GM12878 (cell line): ENCODE data around the gene SRPK3. TPM values are rescaled to one million over a fixed set of nuclear protein-coding genes. Genes with fewer than 3 reads are reported as not detected.

Experiments used
- ATAC-seq: fragments of 200-7000 bp; cut with Tn5 transposase; 3 replicates; pipeline ENCODE4 v1.9.1; 2020; ENCODE audit warnings: mild to moderate bottlenecking, moderate library complexity
- BruUV-seq: library from RNA; stranded (reverse); fragments of 400-500 nt; replicated peaks from 2 replicates; lab custom pipeline; 2021; lab: Mats Ljungman, UMichigan
- CTCF ChIA-PET: fragments of 300-600 bp; sonication (Branson Sonifier 250); formaldehyde crosslinking; extraction: SDS; loops from one replicate; lab custom pipeline; 2021; ENCODE audit warnings: inconsistent platforms; lab: Yijun Ruan, JAX
- POLR2A ChIA-PET: fragments of 350-600 bp; formaldehyde crosslinking; extraction: SDS; loops from one replicate; lab custom pipeline; 2021; ENCODE audit warnings: inconsistent platforms; lab: Charles Lee
- RAD21 ChIA-PET: fragments of 300-600 bp; sonication (Branson Sonifier 250); formaldehyde crosslinking; loops from one replicate; lab custom pipeline; 2023; ENCODE audit warnings: antibody characterized with exemption; ENCODE audit not compliant: unreplicated experiment; lab: Charles Lee
- SMC1A ChIA-PET: fragments of 300-600 bp; sonication (Branson Sonifier 250); formaldehyde crosslinking; loops from one replicate; lab custom pipeline; 2023; ENCODE audit not compliant: unreplicated experiment, uncharacterized antibody; lab: Charles Lee
- DNase-seq: peaks from one replicate; pipeline ENCODE4 v3.0.0-alpha.2; 2011; ENCODE audit warnings: low read depth, low spot score
- FAIRE-seq: peaks from 3 replicates; lab custom pipeline; 2011; peaks lifted over from hg19 to GRCh38; lab: Jason Lieb, UNC
- H2AFZ ChIP-seq: 2 replicates; pipeline ENCODE4 v1.6.0; 2011; ENCODE audit warnings: low read depth, low read length, control low read depth; ENCODE audit not compliant: control insufficient read depth
- H3K27ac ChIP-seq: 2 replicates; pipeline ENCODE4 v1.5.1; 2011; ENCODE audit warnings: control low read depth; ENCODE audit not compliant: control insufficient read depth, insufficient read depth
- H3K27me3 ChIP-seq, 2 experiments: replicated peaks in 1 of 2; 2 replicates each; pipeline versions ENCODE4 v1.6.0 to v1.6.1; 2011; ENCODE audit warnings: low read length in 1 of 2; ENCODE audit not compliant: control insufficient read depth in 2 of 2, insufficient read depth in 2 of 2
- H3K36me3 ChIP-seq, 2 experiments: 2 replicates each; pipeline ENCODE4 v1.5.1; 2011; ENCODE audit warnings: low read length in 1 of 2; ENCODE audit not compliant: control insufficient read depth in 2 of 2, insufficient read depth in 2 of 2
- H3K4me1 ChIP-seq: 2 replicates; pipeline ENCODE4 v1.6.1; 2011; ENCODE audit warnings: mild to moderate bottlenecking, low read length, moderate library complexity, mixed read lengths; ENCODE audit not compliant: control insufficient read depth, insufficient read depth
- H3K4me2 ChIP-seq: 2 replicates; pipeline ENCODE4 v1.6.0; 2011; ENCODE audit warnings: control low read depth; ENCODE audit not compliant: control insufficient read depth, insufficient read depth
- H3K4me3 ChIP-seq: fragments of 200-600 bp; sonication (generic); 2 replicates; pipeline ENCODE4 v1.5.1; 2016
- H3K79me2 ChIP-seq: 2 replicates; pipeline ENCODE4 v1.6.0; 2011; ENCODE audit warnings: low read length; ENCODE audit not compliant: control insufficient read depth, insufficient read depth
- H3K9ac ChIP-seq: 2 replicates; pipeline ENCODE4 v1.8.0; 2011; ENCODE audit warnings: low read length, control low read depth, mixed read lengths; ENCODE audit not compliant: control insufficient read depth, insufficient read depth
- H3K9me3 ChIP-seq: replicated peaks from 3 replicates; pipeline ENCODE4 v1.5.1; 2011; ENCODE audit warnings: mild to moderate bottlenecking, low read length; ENCODE audit not compliant: control insufficient read depth, insufficient read depth
- H4K20me1 ChIP-seq: 2 replicates; pipeline ENCODE4 v1.6.0; 2011; ENCODE audit not compliant: control insufficient read depth, insufficient read depth
- BCL11A ChIP-seq: IDR thresholded peaks from 2 replicates; pipeline ENCODE4 v1.6.1; 2011; ENCODE audit warnings: low read depth, low read length
- CBFB ChIP-seq: IDR thresholded peaks from 2 replicates; pipeline ENCODE4 v1.6.1; 2016; ENCODE audit warnings: antibody characterized with exemption, low read depth
- CBX3 ChIP-seq: fragments of 200-600 bp; sonication (generic); IDR thresholded peaks from 2 replicates; pipeline ENCODE4 v1.6.1; 2016; ENCODE audit warnings: low read depth, borderline replicate concordance
- CEBPB ChIP-seq, 2 experiments: fragments of 150-350 bp in 1 of 2; IDR thresholded peaks; 2 replicates each; pipeline ENCODE4 v1.6.1; 2012 to 2014; ENCODE audit warnings: low read depth in 2 of 2, low read length in 2 of 2, borderline replicate concordance in 1 of 2, inconsistent platforms in 1 of 2
- CHD1 ChIP-seq: IDR thresholded peaks from 2 replicates; pipeline ENCODE4 v1.6.1; 2012; ENCODE audit warnings: low read depth, low read length, improper control_type of control experiment
- ESRRA ChIP-seq: IDR thresholded peaks from 2 replicates; pipeline ENCODE4 v1.6.1; 2012; ENCODE audit warnings: mild to moderate bottlenecking, low read length, improper control_type of control experiment
- EZH2 ChIP-seq: IDR thresholded peaks from 2 replicates; pipeline ENCODE4 v1.6.1; 2012; ENCODE audit warnings: low read depth, mild to moderate bottlenecking, control low read depth, inconsistent platforms, low read length, borderline replicate concordance; ENCODE audit not compliant: control insufficient read depth
- IKZF2 ChIP-seq, 2 experiments: fragments of 450-650 bp; IDR thresholded peaks; 2 replicates each; pipeline ENCODE4 v1.6.1; 2017; ENCODE audit warnings: mild to moderate bottlenecking in 2 of 2, moderate library complexity in 2 of 2
- IRF4 ChIP-seq: IDR thresholded peaks from 2 replicates; pipeline ENCODE4 v1.6.1; 2011; ENCODE audit warnings: low read depth, low read length
- JUNB ChIP-seq: IDR thresholded peaks from 2 replicates; pipeline ENCODE4 v1.6.1; 2016; ENCODE audit warnings: antibody characterized with exemption, mild to moderate bottlenecking
- KDM1A ChIP-seq: fragments of 200-600 bp; sonication (generic); IDR thresholded peaks from 2 replicates; pipeline ENCODE4 v1.6.1; 2016; ENCODE audit warnings: borderline replicate concordance
- MLLT1 ChIP-seq: fragments of 450-650 bp; IDR thresholded peaks from 2 replicates; pipeline ENCODE4 v1.6.1; 2016; ENCODE audit warnings: mild to moderate bottlenecking
- NBN ChIP-seq: fragments of 450-650 bp; IDR thresholded peaks from 2 replicates; pipeline ENCODE4 v1.6.1; 2016
- PAX8 ChIP-seq: fragments of 450-650 bp; IDR thresholded peaks from 2 replicates; pipeline ENCODE4 v1.6.1; 2017; ENCODE audit warnings: mild to moderate bottlenecking, moderate library complexity
- POLR2A ChIP-seq: IDR thresholded peaks from 2 replicates; pipeline ENCODE4 v1.6.1; 2011; ENCODE audit warnings: low read depth, mild to moderate bottlenecking, low read length
- POU2F2 ChIP-seq: IDR thresholded peaks from 3 replicates; pipeline ENCODE4 v1.6.1; 2011; ENCODE audit warnings: low read depth, mild to moderate bottlenecking, low read length, borderline replicate concordance
- RFX5 ChIP-seq: IDR thresholded peaks from 2 replicates; pipeline ENCODE4 v1.6.1; 2011; ENCODE audit warnings: low read depth, low read length, improper control_type of control experiment
- ZBED1 ChIP-seq: IDR thresholded peaks from 2 replicates; pipeline ENCODE4 v1.6.1; 2016; ENCODE audit warnings: borderline replicate concordance
- WGBS: methylation state at CpG from one replicate; pipeline ENCODE4 v1.1.6; 2016; ENCODE audit warnings: low lambda C conversion rate; ENCODE audit not compliant: insufficient replicate concordance, insufficient coverage; ENCODE audit errors: missing lambda C conversion rate; 5-methylcytosine and 5-hydroxymethylcytosine counted together
- in situ Hi-C: fragments of 300-500 bp; cut with MboI; formaldehyde crosslinking; loops from 9 replicates; pipeline ENCODE4 v1.14.3; 2018; ENCODE audit warnings: mixed read lengths
- intact Hi-C: fragments of 100-400 bp; cut with micrococcal nuclease; formaldehyde crosslinking; loops from one replicate; pipeline ENCODE4 v1.14.2; 2022; ENCODE audit not compliant: unreplicated experiment
- polyA plus RNA-seq, 11 experiments: library from polyadenylated mRNA; depleted of rRNA in 4 of 11; unstranded in 6 of 11; stranded (reverse) in 5 of 11; fragments of >200 nt; fragmentation: Nextera tagmentation in 4 of 11; fragmentation: Illumina TruSeq in 1 of 11; extraction: Ambion mirVana in 4 of 11; extraction: Trizol in 1 of 11; gene quantifications; 1 replicate in 1 of 11; 2 replicates in 10 of 11; pipeline versions ENCODE4 v1.2.1 to v1.2.3, GENCODE V29; 2011 to 2016; ENCODE audit warnings: inconsistent platforms in 2 of 11, missing spikeins in 2 of 11, low read depth in 1 of 11
- total RNA-seq, 4 experiments: library from RNA; depleted of rRNA in 3 of 4; stranded (reverse); fragments of >200 nt in 3 of 4; fragmentation: Illumina TruSeq in 1 of 4; extraction: Trizol in 1 of 4; gene quantifications; 2 replicates each; pipeline versions ENCODE4 v1.2.1 to v1.2.3, GENCODE V29; 2013 to 2021
- TF ChIP-seq, protein P1 (sequence below): fragments of 450-650 bp; IDR thresholded peaks from 2 replicates; pipeline ENCODE4 v1.6.1; 2018; ENCODE audit warnings: borderline replicate concordance, mild to moderate bottlenecking; ENCODE audit not compliant: partially characterized antibody

Gene SRPK3
- total and polyA plus RNA-seq, 10 of the 15 experiments (the other 5 are each of a cell fraction or from before 2014, with no cell fraction given) = 0.05 to 0.19 TPM; not detected in 8

DNA sequence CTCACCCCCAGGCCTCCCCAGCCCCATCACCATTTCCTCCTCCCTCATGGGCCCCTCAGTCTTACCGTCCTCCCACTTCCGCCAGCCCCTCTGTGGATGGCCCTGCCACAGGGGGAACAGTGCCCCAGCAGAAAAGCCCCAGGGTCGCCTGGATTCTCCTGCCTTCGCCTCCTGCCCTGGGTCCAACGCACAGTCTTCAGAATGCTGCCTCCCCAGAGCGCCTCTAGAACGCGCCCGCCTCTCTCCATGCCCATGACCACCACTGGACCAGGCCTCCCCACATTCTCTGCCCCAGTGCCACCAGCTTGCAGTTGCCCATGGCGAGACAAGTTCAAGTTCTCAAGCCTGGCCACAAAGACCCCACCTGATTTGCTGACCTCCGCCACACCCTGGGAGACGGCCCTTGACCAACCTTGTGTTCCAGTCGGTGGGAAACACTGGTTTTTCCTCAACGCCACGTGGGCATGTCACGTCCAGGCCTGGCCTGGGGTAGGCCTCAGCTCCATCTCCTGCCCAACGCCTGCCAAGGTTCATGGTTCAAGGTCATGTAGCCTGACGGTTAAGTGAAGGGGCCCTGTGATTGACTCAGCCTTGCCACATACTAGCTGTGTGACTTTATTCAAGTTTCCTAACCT lies 17.4 kb upstream of the SRPK3 start:
- intact Hi-C loops = loop anchor here (5.0 kb wide), 1 partner anchor 289 kb away; no protein-coding TSS in a partner anchor
- H3K27me3 ChIP-seq = no peaks in the 10 kb centered on the region
- no peaks in the 10 kb centered on the region for H4K20me1 ChIP-seq
- H3K27ac ChIP-seq = no peak overlapping the region
- no peak overlapping the region for H3K9ac ChIP-seq
- no peak overlapping the region for H2AFZ ChIP-seq
- ChIA-PET RAD21 (no interaction called here), CTCF (interaction anchor here (0.6 to 2.3 kb wide), 9 partner anchors 10 to 205 kb away, joined by 3 to 26 read pairs (median 4); partner anchors contain the start of gene SLC6A8), SMC1A (no interaction called here), POLR2A (no interaction called here)
- no peak for DNase-seq
- no peak overlapping the region for H3K4me3 ChIP-seq
- FAIRE-seq = no peak
- no peak for ATAC-seq
- TF ChIP-seq CEBPB (IDR thresholded peaks at IDR 0.05; ENCODE audit: borderline replicate concordance in 1 of 2, low read depth in 2 of 2, low read length in 2 of 2) (no peak), RFX5 (no peak), KDM1A (no peak), ZBED1 (no peak), CBX3 (no peak), IRF4 (no peak), NBN (no peak), POU2F2 (no peak), EZH2 (no peak), CHD1 (no peak), PAX8 (no peak), MLLT1 (no peak), CBFB (no peak), BCL11A (no peak), POLR2A (no peak), JUNB (no peak), ESRRA (no peak), IKZF2 (IDR thresholded peaks at IDR 0.05) (no peak)
- TF ChIP-seq, protein P1, sequence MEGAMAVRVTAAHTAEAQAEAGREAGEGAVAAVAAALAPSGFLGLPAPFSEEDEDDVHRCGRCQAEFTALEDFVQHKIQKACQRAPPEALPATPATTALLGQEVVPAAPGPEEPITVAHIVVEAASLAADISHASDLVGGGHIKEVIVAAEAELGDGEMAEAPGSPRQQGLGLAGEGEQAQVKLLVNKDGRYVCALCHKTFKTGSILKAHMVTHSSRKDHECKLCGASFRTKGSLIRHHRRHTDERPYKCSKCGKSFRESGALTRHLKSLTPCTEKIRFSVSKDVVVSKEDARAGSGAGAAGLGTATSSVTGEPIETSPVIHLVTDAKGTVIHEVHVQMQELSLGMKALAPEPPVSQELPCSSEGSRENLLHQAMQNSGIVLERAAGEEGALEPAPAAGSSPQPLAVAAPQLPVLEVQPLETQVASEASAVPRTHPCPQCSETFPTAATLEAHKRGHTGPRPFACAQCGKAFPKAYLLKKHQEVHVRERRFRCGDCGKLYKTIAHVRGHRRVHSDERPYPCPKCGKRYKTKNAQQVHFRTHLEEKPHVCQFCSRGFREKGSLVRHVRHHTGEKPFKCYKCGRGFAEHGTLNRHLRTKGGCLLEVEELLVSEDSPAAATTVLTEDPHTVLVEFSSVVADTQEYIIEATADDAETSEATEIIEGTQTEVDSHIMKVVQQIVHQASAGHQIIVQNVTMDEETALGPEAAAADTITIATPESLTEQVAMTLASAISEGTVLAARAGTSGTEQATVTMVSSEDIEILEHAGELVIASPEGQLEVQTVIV = no peak
- H3K4me1 ChIP-seq = no peaks in the 10 kb centered on the region
- no peaks in the 10 kb centered on the region for H3K79me2 ChIP-seq
- 49% methylated on average over 18 of the region's 18 CpGs for WGBS
- BruUV-seq = no TSS peak
- no peaks in the 10 kb centered on the region for H3K36me3 ChIP-seq
- in situ Hi-C loops = loop anchor here (5.0 kb wide), 1 partner anchor 199 kb away; no protein-coding TSS in a partner anchor
- H3K9me3 ChIP-seq = no peaks in the 10 kb centered on the region
- H3K4me2 ChIP-seq = no peak overlapping the region
